H1 (cell line): ENCODE measurements around the gene GABPA. TPM values are rescaled to one million over a fixed set of nuclear protein-coding genes. Genes with fewer than 3 reads are reported as not detected.

ENCODE experiments used
- CTCF ChIA-PET: fragments of 300-600 bp; sonication (Branson Sonifier 250); formaldehyde crosslinking; loops from one replicate; lab custom pipeline; 2021; ENCODE audit not compliant: partially characterized antibody; lab: Charles Lee
- POLR2A ChIA-PET: fragments of 300-600 bp; sonication (Branson Sonifier 250); formaldehyde crosslinking; loops from one replicate; lab custom pipeline; 2021; ENCODE audit warnings: inconsistent platforms; ENCODE audit not compliant: partially characterized antibody; lab: Charles Lee
- DNase-seq, 2 experiments: peaks; one replicate each; pipeline versions ENCODE4 v3.0.0 to v3.0.0-alpha.2; 2010 to 2022; ENCODE audit warnings: low spot score in 2 of 2, low read depth in 1 of 2, mixed read lengths in 1 of 2
- FAIRE-seq: peaks from 2 replicates; lab custom pipeline; 2011; peaks lifted over from hg19 to GRCh38; lab: Jason Lieb, UNC
- H2AFZ ChIP-seq: 2 replicates; pipeline ENCODE4 v1.8.1; 2012; ENCODE audit warnings: low read length, inconsistent platforms
- H2AK5ac ChIP-seq: 2 replicates; pipeline ENCODE4 v1.6.1; 2013; ENCODE audit warnings: low read depth, low read length
- H2BK120ac ChIP-seq: replicated peaks from 2 replicates; pipeline ENCODE3; 2013; ENCODE audit warnings: low read depth, low read length, inconsistent platforms
- H2BK12ac ChIP-seq: 2 replicates; pipeline ENCODE4 v1.6.1; 2013; ENCODE audit warnings: low read depth, low read length
- H2BK15ac ChIP-seq: 2 replicates; pipeline ENCODE4 v1.6.1; 2013; ENCODE audit warnings: low read length
- H2BK20ac ChIP-seq: 2 replicates; pipeline ENCODE4 v1.6.1; 2013; ENCODE audit warnings: low read length
- H2BK5ac ChIP-seq: 2 replicates; pipeline ENCODE4 v1.6.1; 2013; ENCODE audit warnings: low read depth, low read length
- H3K14ac ChIP-seq: 2 replicates; pipeline ENCODE4 v1.6.1; 2013; ENCODE audit warnings: inconsistent platforms; ENCODE audit not compliant: insufficient read length
- H3K18ac ChIP-seq: 2 replicates; pipeline ENCODE4 v1.6.1; 2013; ENCODE audit warnings: low read length; ENCODE audit errors: extremely low read depth
- H3K23ac ChIP-seq: 2 replicates; pipeline ENCODE4 v1.6.1; 2013; ENCODE audit warnings: inconsistent platforms; ENCODE audit not compliant: insufficient read length
- H3K23me2 ChIP-seq: 2 replicates; pipeline ENCODE4 v1.6.1; 2013; ENCODE audit warnings: low read depth, low read length
- H3K27ac ChIP-seq: 2 replicates; pipeline ENCODE4 v1.6.1; 2011; ENCODE audit warnings: low read depth, low read length, inconsistent platforms
- H3K27me3 ChIP-seq, 4 experiments: replicated peaks in 1 of 4; 1 replicate in 1 of 4; 2 replicates in 3 of 4; pipeline versions ENCODE4 v1.6.1 to v1.8.1; 2011 to 2013; ENCODE audit warnings: low read length in 3 of 4, mild to moderate bottlenecking in 3 of 4, inconsistent platforms in 2 of 4, mixed read lengths in 2 of 4, moderate library complexity in 1 of 4; ENCODE audit not compliant: control insufficient read depth in 3 of 4, insufficient read depth in 3 of 4; ENCODE audit errors: extremely low read depth in 1 of 4
- H3K36me3 ChIP-seq, 4 experiments: 2 replicates each; pipeline versions ENCODE4 v1.6.1 to v1.8.1; 2011 to 2013; ENCODE audit warnings: mild to moderate bottlenecking in 4 of 4, low read length in 3 of 4, moderate library complexity in 2 of 4, control low read depth in 1 of 4, inconsistent platforms in 1 of 4; ENCODE audit not compliant: insufficient read depth in 4 of 4, control insufficient read depth in 2 of 4
- H3K4ac ChIP-seq: replicated peaks from 2 replicates; pipeline ENCODE3; 2013; ENCODE audit warnings: low read length, low read depth, mixed read lengths, inconsistent platforms; ENCODE audit not compliant: insufficient read length
- H3K4me1 ChIP-seq, 4 experiments: replicated peaks in 1 of 4; 1 replicate in 1 of 4; 2 replicates in 3 of 4; pipeline versions ENCODE4 v1.6.1 to v1.8.1; 2011 to 2013; ENCODE audit warnings: low read length in 3 of 4, inconsistent platforms in 2 of 4, mixed read lengths in 1 of 4; ENCODE audit not compliant: insufficient read depth in 4 of 4, control insufficient read depth in 3 of 4
- H3K4me2 ChIP-seq, 2 experiments: 2 replicates each; pipeline versions ENCODE4 v1.6.1 to v1.8.1; 2011 to 2013; ENCODE audit warnings: low read depth in 2 of 2, low read length in 2 of 2, control low read depth in 1 of 2, inconsistent platforms in 1 of 2, mild to moderate bottlenecking in 1 of 2; ENCODE audit not compliant: insufficient read depth in 1 of 2
- H3K4me3 ChIP-seq, 4 experiments: fragments of 200-600, 300-600 bp in 1 of 4; sonication (generic), shearing (Covaris generic), sonication (Bioruptor Twin) in 1 of 4; 2 replicates each; pipeline versions ENCODE4 v1.5.1 to v1.8.1; 2011 to 2016; ENCODE audit warnings: low read length in 4 of 4, low read depth in 3 of 4, control low read depth in 2 of 4, inconsistent platforms in 2 of 4, mild to moderate bottlenecking in 2 of 4, mixed read lengths in 1 of 4, moderate library complexity in 1 of 4; ENCODE audit not compliant: insufficient read depth in 2 of 4; ENCODE audit errors: extremely low read depth in 1 of 4
- H3K56ac ChIP-seq: replicated peaks from 2 replicates; pipeline ENCODE3; 2013; ENCODE audit warnings: low read depth, mild to moderate bottlenecking, mixed read lengths, low read length, inconsistent platforms; ENCODE audit not compliant: insufficient read length
- H3K79me1 ChIP-seq: 2 replicates; pipeline ENCODE4 v1.6.1; 2013; ENCODE audit warnings: low read depth, low read length, control low read depth
- H3K79me2 ChIP-seq, 2 experiments: 2 replicates each; pipeline versions ENCODE4 v1.6.1 to v1.8.1; 2012 to 2013; ENCODE audit warnings: low read length in 2 of 2, mild to moderate bottlenecking in 2 of 2, inconsistent platforms in 1 of 2; ENCODE audit not compliant: insufficient read depth in 2 of 2, control insufficient read depth in 1 of 2
- H3K9ac ChIP-seq, 4 experiments: replicated peaks in 1 of 4; 1 replicate in 1 of 4; 2 replicates in 3 of 4; pipeline versions ENCODE4 v1.6.1 to v1.8.1; 2011 to 2013; ENCODE audit warnings: low read depth in 3 of 4, low read length in 3 of 4, control low read depth in 2 of 4, mild to moderate bottlenecking in 2 of 4, moderate library complexity in 2 of 4, inconsistent platforms in 1 of 4; ENCODE audit errors: extremely low read depth in 1 of 4
- H3K9me3 ChIP-seq, 2 experiments: 2 replicates each; pipeline versions ENCODE4 v1.6.1 to v1.8.1; 2012 to 2013; ENCODE audit warnings: mild to moderate bottlenecking in 2 of 2, moderate library complexity in 2 of 2, control low read depth in 1 of 2, inconsistent platforms in 1 of 2, low read depth in 1 of 2, low read length in 1 of 2, mixed read lengths in 1 of 2; ENCODE audit not compliant: insufficient read depth in 2 of 2
- H4K20me1 ChIP-seq, 2 experiments: replicated peaks in 1 of 2; 2 replicates each; pipeline versions ENCODE3 to v1.8.1; 2011 to 2013; ENCODE audit warnings: inconsistent platforms in 2 of 2, low read length in 2 of 2, mild to moderate bottlenecking in 1 of 2; ENCODE audit not compliant: insufficient read depth in 2 of 2, control insufficient read depth in 1 of 2
- H4K5ac ChIP-seq: 2 replicates; pipeline ENCODE4 v1.6.1; 2013; ENCODE audit warnings: low read length, low read depth, mixed read lengths, inconsistent platforms; ENCODE audit not compliant: insufficient read length
- H4K8ac ChIP-seq: 2 replicates; pipeline ENCODE4 v1.8.0; 2013; ENCODE audit warnings: mild to moderate bottlenecking, moderate library complexity, low read length, inconsistent platforms; ENCODE audit not compliant: insufficient read depth; ENCODE audit errors: extremely low read depth
- H4K91ac ChIP-seq: replicated peaks from 2 replicates; pipeline ENCODE3; 2013; ENCODE audit warnings: low read length, mixed read lengths, inconsistent platforms; ENCODE audit not compliant: insufficient read length
- ASH2L ChIP-seq: fragments of 200-600, 300-600 bp; sonication (generic); IDR thresholded peaks from one replicate; pipeline ENCODE4 v1.7.1; 2017; ENCODE audit warnings: low read length
- WGBS, 2 experiments: shearing (Covaris generic) in 1 of 2; methylation state at CpG; one replicate each; pipeline versions ENCODE4 v1.1.6 to v1.1.7; 2013 to 2015; ENCODE audit warnings: low lambda C conversion rate in 2 of 2, mixed read lengths in 2 of 2, inconsistent platforms in 1 of 2, low coverage in 1 of 2, missing lambda C conversion rate in 1 of 2; ENCODE audit not compliant: insufficient replicate concordance in 2 of 2, insufficient coverage in 1 of 2, insufficient read length in 1 of 2; ENCODE audit errors: extremely low coverage in 1 of 2, missing lambda C conversion rate in 1 of 2; 5-methylcytosine and 5-hydroxymethylcytosine counted together
- polyA plus RNA-seq, 7 experiments: library from polyadenylated mRNA; depleted of rRNA in 3 of 7; stranded (reverse) in 5 of 7; unstranded in 2 of 7; fragments of >200 nt in 5 of 7; fragments of 200-250 nt in 2 of 7; gene quantifications; 1 replicate in 5 of 7; 2 replicates in 1 of 7; 4 replicates in 1 of 7; pipeline versions ENCODE4 v1.2.1 to v1.2.3, GENCODE V29; 2011 to 2013; ENCODE audit warnings: missing spikeins in 2 of 7, mixed read lengths in 2 of 7
- total RNA-seq: library from RNA; stranded (reverse); fragmentation: NEBNext Ultra II Directional; extraction: Animal tissue kit (Norgen Biotek cat#: 25700); gene quantifications from 2 replicates; pipeline ENCODE4 v1.2.1, GENCODE V29; 2021

The GABPA gene
- total and polyA plus RNA-seq, 2 of the 8 experiments (the other 6 are each of a cell fraction or from before 2014, with no cell fraction given) = 5.2 to 22.2 TPM

DNA sequence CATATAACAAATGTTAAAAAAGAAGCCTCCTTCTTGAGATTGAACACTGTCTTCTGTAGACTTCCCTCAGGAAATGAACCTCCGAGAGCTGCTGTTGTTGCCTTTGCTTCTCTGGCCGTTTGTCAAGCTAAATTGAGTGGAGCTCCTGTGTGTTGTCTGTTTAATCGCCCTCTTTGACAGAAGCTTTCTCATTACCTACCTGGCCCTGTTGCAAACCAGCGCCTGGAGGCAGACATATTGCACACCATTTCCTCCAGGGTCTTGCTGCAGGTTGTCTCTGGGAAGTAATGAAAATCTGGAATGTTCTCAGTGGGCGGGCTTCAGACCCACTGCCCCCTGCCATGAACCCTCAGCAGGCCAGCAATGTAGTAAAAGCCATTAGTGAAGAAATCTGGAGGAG is 83.3 kb downstream of the GABPA start:
- no peaks in the 10 kb centered on the region for H3K27me3 ChIP-seq
- H4K8ac ChIP-seq = no peak overlapping the region
- no peak overlapping the region for H2BK12ac ChIP-seq
- ChIA-PET CTCF (interaction anchor here (1.2 to 4.7 kb wide), 2 partner anchors 17 to 44 kb away, joined by 3 to 39 read pairs; no protein-coding TSS in a partner anchor), POLR2A (no interaction called here)
- no peak overlapping the region for H3K18ac ChIP-seq
- H3K9me3 ChIP-seq = no peaks in the 10 kb centered on the region
- no peak overlapping the region for H4K5ac ChIP-seq
- H3K4me1 ChIP-seq = 0 out of 7 replicates have a peak, but pooled peaks cover 0 to 4% (median 0%) of the 10 kb centered on the region in 4 experiments
- no peak overlapping the region for H4K91ac ChIP-seq
- H2BK120ac ChIP-seq = no peak overlapping the region
- H3K79me1 ChIP-seq = no peaks in the 10 kb centered on the region
- H2AFZ ChIP-seq = peak overlapping the region; percentile 30; the same call in 1 of the 2 replicates
- no peaks in the 10 kb centered on the region for H3K36me3 ChIP-seq
- H3K4me2 ChIP-seq = no peak overlapping the region
- 79% methylated on average over 5 of the region's 5 CpGs; no CpG with 5 or more reads in 1 of the 2 experiments for WGBS, 2 experiments
- H3K23me2 ChIP-seq = no peaks in the 10 kb centered on the region
- H2BK5ac ChIP-seq = no peak overlapping the region
- H3K4me3 ChIP-seq = no peak overlapping the region
- H3K4ac ChIP-seq = no peak overlapping the region
- H3K79me2 ChIP-seq = no peaks in the 10 kb centered on the region
- DNase-seq (no peak), FAIRE-seq (no peak)
- no peak overlapping the region for H3K56ac ChIP-seq
- no peak overlapping the region for H3K9ac ChIP-seq
- H4K20me1 ChIP-seq = no peaks in the 10 kb centered on the region
- peak overlapping the region; percentile 65 for H3K23ac ChIP-seq
- H3K27ac ChIP-seq = no peak overlapping the region
- no peak overlapping the region for H2BK15ac ChIP-seq
- H2AK5ac ChIP-seq = no peak overlapping the region
- no peak overlapping the region for H2BK20ac ChIP-seq
- H3K14ac ChIP-seq = no peak overlapping the region
- no peak for TF ChIP-seq ASH2L
